H1 (cell line): ENCODE measurements around the gene PTPRD. TPM values are rescaled to one million over a fixed set of nuclear protein-coding genes. Genes with fewer than 3 reads are reported as not detected.

Experiments used
- KDM4A ChIP-seq: IDR thresholded peaks from one replicate; pipeline ENCODE4 v1.7.1; 2012; ENCODE audit warnings: low read depth, mild to moderate bottlenecking, moderate library complexity, low read length, inconsistent platforms; ENCODE audit not compliant: severe bottlenecking
- polyA plus RNA-seq, 7 experiments: library from polyadenylated mRNA; depleted of rRNA in 3 of 7; stranded (reverse) in 5 of 7; unstranded in 2 of 7; fragments of >200 nt in 5 of 7; fragments of 200-250 nt in 2 of 7; gene quantifications; 1 replicate in 5 of 7; 2 replicates in 1 of 7; 4 replicates in 1 of 7; pipeline versions ENCODE4 v1.2.1 to v1.2.3, GENCODE V29; 2011 to 2013; ENCODE audit warnings: missing spikeins in 2 of 7, mixed read lengths in 2 of 7
- total RNA-seq: library from RNA; stranded (reverse); fragmentation: NEBNext Ultra II Directional; extraction: Animal tissue kit (Norgen Biotek cat#: 25700); gene quantifications from 2 replicates; pipeline ENCODE4 v1.2.1, GENCODE V29; 2021

PTPRD gene
- total and polyA plus RNA-seq, 2 of the 8 experiments (the other 6 are each of a cell fraction or from before 2014, with no cell fraction given) = 17.2 to 77.0 TPM

DNA sequence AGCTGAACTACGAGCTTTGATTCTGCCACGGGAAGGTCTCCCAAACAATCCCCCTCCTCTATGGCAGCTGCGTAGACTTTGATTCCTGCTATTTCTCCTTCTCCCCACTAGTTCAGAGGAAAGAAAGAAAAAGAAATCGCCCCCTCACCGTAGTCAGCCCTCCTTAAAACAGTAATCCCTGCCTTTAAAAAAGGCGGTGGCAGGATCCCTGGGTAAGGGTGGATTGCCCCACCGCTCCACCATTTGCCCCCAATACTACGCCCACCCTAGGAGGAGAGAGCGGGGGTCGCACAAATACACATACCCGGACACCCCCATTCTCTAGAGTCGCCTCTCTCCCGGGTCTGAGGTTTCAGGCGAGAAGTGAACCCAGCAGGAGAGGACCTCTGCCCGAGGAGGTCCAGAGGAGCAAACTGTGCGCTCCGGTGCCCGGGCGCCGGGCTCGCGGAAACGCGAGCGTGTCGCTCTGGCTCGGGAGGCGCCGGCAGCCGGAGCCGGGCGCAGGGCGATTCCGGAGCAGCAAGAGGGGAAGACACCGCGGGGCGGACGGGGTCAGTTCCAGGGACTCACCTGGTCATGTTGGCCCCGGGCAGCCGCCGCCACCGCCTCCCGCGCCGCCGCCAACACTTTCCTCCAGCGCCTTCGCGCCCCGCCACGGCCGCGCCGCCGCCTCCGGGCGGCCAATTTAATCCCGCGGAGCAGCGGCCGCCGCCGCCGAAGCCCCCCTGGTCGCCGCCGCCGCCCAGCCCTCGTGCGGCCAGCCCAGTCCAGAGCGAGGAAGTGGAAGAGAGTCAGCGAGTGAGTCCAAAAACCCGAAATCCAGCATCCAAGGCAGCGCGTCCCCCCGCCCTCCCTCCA lies 1755.5 kb downstream of the PTPRD start (continued):
- peak; percentile 97 for TF ChIP-seq KDM4A
